Stimulated activated CD8-positive, alpha-beta memory T cell treated with anti-CD3 and anti-CD28 coated beads, Interleukin-15, amount 100 ng/mL, for 24 hours (primary cell): ENCODE measurements around the gene DNASE1L3.

Source experiments
- DNase-seq: peaks from one replicate; pipeline ENCODE4 v3.0.0-alpha.2; 2020; ENCODE audit warnings: low read depth

DNASE1L3 gene

GRCh38 chr3:58161435-58162398 lies 49.1 kb downstream of the DNASE1L3 start:
- DNase-seq = no peak

DNA sequence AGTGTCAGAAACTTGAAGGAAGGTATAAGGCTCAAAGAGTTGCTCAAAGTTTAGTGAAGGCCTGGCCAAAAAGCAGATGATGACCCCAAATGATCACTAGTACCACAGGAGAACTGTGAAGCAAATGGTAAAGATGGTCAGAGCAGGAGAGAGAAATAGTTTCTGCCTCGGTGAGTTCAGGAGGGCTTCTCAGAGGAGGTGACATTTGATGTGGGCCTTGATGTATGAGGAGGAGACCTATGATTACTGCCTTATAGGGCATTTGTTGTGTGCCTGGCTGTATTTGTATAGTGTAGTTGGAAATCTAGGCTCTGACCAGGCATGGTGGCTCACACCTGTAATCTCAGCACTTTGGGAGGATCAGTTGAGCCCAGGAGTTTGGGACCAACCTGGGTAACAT lies 50.4 kb downstream of the DNASE1L3 start:
- DNase-seq = no peak

- no peak for DNase-seq
Observed at GRCh38 chr3:58158442-58159153, 52.2 kb downstream of the DNASE1L3 start.

DNA sequence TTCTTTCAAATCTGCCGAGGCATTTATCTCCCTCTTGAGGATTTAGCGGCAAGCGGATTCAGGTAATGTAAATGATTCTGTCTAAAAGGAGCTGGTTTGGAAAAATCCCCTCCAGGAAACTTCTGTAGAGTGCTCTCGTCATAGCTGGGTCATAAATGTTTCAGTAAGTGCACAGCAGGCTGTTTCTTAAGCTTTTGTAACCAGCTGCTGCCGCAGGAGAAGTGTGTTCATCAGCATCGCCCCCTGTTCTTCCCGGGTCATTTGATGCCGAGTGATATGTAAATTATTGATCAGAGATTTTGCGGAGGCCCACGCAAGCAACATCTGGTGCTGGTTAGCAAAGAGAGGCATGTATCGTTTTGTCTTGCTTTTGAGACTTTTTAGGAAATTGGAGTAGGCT lies 53.1 kb downstream of the DNASE1L3 start:
- no peak for DNase-seq

- DNase-seq = no peak
Observed at GRCh38 chr3:58155838-58156237, 54.9 kb downstream of the DNASE1L3 start.

DNA sequence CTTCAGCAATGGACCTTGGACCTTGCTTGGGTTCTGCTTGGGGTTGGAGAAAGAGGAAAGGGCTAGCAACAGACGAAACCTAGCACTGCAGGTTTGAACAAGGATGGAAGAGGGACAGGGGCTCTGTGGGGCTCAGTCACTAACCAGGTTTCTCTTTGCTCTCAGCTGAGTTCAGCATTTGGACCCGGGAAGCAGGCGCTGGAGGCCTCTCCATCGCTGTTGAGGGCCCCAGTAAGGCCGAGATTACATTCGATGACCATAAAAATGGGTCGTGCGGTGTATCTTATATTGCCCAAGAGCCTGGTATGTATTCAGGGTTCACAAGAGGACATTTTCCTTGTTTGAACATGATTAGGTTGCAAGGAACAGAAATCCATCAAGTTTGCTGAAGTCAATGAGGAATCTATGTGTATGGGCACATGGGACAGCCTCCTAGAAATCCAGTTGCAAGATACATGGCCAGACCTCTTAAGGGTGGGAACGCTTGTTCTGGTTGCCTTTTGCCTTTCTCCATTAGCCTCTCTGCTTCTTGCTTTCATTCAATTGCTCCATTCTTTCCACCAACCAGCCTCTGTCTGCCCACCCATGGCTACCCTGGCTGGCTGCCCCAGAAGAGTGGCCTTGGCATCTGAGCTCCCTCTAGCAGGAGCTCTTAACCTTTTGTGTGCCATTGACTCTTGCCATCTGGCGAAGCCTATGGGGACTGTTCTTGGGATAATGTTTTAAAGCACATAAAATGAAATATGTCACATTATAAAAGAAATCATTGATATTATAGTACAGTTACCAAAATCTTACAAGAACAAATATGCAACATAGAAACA lies 55.9 kb downstream of the DNASE1L3 start:
- DNase-seq = no peak

DNA sequence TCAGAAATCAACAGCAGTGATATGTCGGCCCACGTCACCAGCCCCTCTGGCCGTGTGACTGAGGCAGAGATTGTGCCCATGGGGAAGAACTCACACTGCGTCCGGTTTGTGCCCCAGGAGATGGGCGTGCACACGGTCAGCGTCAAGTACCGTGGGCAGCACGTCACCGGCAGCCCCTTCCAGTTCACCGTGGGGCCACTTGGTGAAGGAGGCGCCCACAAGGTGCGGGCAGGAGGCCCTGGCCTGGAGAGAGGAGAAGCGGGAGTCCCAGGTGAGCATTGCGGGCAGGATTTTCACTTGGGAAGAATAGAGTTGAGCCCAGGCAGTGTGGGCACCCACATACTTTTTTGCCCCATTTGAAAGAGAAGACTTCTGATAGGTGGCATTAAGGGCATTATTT lies 57.4 kb downstream of the DNASE1L3 start:
- DNase-seq = no peak

DNA sequence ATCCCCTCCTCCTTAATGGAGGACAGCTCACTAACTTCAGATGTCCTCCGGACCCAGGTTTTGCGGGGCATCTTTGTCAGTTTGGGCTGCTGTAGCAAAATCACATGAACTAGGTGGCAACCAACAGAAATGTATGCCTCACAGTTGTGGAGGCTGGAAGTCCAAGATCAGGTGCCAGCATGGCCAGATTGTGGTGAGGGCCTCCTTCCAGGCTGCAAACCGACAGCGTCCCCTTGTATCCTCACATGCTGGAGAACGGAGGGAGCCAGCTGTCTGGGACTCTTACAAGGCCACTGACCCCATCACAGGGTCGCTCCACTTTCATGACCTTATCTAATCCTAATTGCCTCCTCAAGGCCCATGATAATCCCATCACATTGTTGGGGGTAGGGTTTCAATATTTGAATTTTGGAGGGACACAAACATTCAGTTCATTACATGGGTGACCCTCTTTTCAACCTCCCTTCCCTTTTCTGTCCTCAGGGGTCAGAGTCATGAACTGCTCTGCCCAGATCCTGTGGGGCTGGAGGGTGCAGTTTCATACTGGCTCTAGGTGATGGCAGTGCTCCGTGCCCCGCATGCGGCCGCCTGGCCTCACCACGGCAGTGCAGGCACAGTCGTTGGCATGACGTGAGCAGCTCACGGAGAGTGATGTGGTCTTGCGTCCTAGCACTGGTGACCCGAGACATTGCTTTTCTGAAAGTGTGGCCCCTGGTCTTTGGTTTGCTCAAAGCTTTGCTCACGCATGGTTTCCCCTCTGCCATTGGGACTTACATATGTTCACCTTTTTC lies 58.4 kb downstream of the DNASE1L3 start:
- DNase-seq = no peak

DNA sequence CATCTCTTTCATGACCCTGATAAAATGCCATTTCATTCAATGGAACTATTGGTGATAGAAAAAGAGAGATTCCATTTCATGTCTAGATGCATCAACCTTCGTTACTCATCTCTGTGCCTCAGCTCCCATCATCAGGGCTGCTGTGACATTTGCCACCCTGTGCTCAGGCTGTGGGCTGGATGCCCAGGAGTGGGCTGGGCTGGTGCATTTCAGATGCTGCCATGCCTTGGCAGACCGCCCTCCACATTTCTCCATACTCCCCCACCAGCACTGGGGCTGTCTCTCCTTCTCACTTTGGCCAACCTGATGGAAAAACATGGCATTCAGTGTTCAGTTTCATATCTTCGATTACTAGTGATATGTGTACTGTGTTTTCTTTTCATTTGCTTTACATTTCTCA lies 59.1 kb downstream of the DNASE1L3 start:
- no peak for DNase-seq

DNA sequence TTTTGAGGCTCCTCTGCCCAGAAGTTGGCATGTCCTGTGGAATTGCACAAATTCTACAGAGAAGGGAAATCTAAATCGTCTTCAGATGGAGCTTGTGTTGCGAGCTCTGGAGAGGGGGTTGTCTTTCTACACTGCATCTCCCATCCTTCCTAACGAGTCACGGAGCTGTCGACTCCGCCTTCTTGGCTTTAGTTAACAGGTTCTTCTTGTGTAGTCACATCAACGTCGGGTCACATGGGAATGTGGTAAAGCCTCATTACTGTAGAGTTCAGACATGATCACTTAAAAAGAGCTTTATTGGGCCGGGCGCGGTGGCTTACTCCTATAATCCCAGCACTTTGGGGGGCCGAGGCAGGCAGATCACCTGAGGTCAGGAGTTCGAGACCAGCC lies 60.0 kb downstream of the DNASE1L3 start:
- DNase-seq = no peak

GRCh38 chr3:58150130-58150809 lies 60.5 kb downstream of the DNASE1L3 start:
- DNase-seq = no peak

- no peak for DNase-seq
Observed at GRCh38 chr3:58148049-58148448, 62.7 kb downstream of the DNASE1L3 start.

DNA sequence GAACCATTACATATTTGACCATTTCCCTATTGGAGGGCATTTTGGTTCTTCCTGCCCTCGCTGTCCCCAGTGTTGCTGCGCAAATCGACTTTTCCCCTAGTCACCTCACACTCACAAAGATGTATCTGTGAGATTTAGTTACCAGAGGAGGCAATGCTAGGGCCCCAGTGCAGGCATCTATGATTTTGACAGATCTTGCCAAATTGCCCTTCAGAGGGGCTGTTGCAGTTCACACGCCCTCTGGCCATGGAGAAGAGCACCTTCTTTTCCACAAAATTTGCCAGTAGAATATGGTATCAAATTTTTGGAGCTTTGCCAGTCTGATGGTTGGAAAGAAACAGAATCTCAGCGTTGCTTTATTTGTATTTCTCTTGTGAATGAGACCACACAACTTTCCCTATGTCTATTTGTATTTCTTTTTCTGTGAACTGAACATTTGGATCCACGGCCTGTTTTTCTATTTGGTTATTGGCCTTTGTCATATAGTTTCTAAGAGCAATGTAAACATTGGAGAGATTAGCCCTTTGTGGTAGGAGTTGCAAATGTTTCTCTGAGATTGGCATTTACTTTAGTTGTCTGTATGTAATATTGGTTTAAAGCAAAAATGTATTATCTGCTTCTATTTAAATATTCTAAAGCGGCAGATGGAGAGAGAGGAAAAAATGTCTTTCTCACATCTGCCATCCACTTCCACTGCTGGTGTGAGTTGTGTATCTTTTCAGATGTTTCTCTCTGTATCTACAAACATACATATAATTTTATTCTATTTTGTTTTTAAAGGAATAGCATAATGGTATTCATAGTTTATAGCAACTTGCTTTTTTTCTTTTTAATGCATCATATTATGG lies 66.1 kb downstream of the DNASE1L3 start:
- DNase-seq = no peak

GRCh38 chr3:58143417-58144055 lies 67.2 kb downstream of the DNASE1L3 start:
- no peak for DNase-seq
